Stomach (tissue), 4 donors: ENCODE measurements around the gene PAPLN.

Experiments
- POLR2A ChIP-seq, 4 donors: fragments of 450-650 bp; IDR thresholded peaks; one replicate each; pipeline ENCODE4 v1.6.1; 2016; ENCODE audit warnings: antibody characterized with exemption in 4 of 4, control low read depth in 2 of 4, mild to moderate bottlenecking in 1 of 4, moderate library complexity in 1 of 4
- TF ChIP-seq, protein P1 (sequence below), 7 experiments: fragments of 450-650 bp in 4 of 7; fragments of 200-600 bp in 3 of 7; sonication (generic) in 3 of 7; IDR thresholded peaks; one replicate each; pipeline ENCODE4 v1.5.1; 2016 to 2019; ENCODE audit warnings: antibody characterized with exemption in 7 of 7, control low read depth in 2 of 7, mild to moderate bottlenecking in 1 of 7

DNA sequence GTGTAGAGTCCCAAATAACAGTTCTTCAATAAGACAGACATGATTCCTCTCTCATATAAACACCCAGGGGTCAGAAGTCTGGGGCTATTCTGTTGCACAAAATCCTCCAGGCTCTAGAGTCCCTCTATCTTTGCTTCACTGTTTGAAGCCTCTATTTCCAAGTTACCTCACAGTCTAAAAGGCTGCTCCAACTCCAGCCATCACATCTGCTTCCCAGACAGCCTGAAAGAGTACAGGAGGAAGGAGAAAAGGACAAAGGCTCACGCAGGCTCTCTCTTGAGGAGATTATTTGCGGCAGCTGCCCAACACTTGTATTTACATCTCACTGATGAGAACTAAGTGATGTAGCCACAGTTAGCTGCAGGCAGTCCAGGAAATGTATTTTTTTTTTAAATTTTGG is 6.4 kb downstream of the PAPLN start:
- TF ChIP-seq, protein P1, sequence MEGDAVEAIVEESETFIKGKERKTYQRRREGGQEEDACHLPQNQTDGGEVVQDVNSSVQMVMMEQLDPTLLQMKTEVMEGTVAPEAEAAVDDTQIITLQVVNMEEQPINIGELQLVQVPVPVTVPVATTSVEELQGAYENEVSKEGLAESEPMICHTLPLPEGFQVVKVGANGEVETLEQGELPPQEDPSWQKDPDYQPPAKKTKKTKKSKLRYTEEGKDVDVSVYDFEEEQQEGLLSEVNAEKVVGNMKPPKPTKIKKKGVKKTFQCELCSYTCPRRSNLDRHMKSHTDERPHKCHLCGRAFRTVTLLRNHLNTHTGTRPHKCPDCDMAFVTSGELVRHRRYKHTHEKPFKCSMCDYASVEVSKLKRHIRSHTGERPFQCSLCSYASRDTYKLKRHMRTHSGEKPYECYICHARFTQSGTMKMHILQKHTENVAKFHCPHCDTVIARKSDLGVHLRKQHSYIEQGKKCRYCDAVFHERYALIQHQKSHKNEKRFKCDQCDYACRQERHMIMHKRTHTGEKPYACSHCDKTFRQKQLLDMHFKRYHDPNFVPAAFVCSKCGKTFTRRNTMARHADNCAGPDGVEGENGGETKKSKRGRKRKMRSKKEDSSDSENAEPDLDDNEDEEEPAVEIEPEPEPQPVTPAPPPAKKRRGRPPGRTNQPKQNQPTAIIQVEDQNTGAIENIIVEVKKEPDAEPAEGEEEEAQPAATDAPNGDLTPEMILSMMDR (IDR thresholded peaks at IDR 0.05), result no peak
- no peak for TF ChIP-seq POLR2A (IDR thresholded peaks at IDR 0.05)
